Measurements from ENCODE around the gene PCED1B. TPM values are rescaled to one million over a fixed set of nuclear protein-coding genes. Genes with fewer than 3 reads are reported as not detected.
"Not testable (repeated sequence)": the region's sequence is repeated elsewhere in the genome, so short reads cannot be mapped to it uniquely, and the experiment has no call there.

Gene PCED1B
- total RNA-seq, 2 experiments from 2014 or later, result 72.1 to 74.2 TPM

DNA sequence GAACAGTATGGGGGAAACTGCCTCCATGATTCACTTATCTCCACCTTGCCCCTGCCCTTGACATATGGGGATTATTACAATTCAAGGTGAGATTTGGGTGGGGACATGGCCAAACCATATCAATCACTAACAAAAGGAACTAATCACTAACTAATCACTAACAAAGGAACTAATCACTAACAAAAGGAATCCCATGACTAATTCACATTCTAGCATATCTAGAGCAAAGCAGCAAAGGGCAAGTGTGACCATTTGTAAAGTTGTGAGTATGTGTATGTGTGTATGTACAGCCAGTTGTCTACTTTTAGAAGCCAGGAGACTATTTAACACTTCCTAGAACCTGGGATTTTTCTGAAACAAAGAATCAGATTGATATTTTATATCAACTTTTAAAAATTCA lies 30.9 kb upstream of the PCED1B start:
- Mint-ChIP-seq H3K4me1 (ENCODE audit: low read depth) (no peaks in the 10 kb centered on the region), H3K27me3 (ENCODE audit: low read depth) (peaks cover 6% of the 10 kb centered on the region), H3K27ac (no peak overlapping the region), H3K4me3 (no peak overlapping the region), H3K9me3 (ENCODE audit: insufficient read depth) (no peaks in the 10 kb centered on the region), H3K36me3 (ENCODE audit: low read depth) (peaks cover 7% of the 10 kb centered on the region)
- DNase-seq (no peak), ATAC-seq (no peak)
- ChIA-PET POLR2A (no interaction called here), CTCF (interaction anchor here (1.8 to 4.1 kb wide), 2 partner anchors 15 to 22 kb away, joined by 6 to 15 read pairs; no protein-coding TSS in a partner anchor)

DNA sequence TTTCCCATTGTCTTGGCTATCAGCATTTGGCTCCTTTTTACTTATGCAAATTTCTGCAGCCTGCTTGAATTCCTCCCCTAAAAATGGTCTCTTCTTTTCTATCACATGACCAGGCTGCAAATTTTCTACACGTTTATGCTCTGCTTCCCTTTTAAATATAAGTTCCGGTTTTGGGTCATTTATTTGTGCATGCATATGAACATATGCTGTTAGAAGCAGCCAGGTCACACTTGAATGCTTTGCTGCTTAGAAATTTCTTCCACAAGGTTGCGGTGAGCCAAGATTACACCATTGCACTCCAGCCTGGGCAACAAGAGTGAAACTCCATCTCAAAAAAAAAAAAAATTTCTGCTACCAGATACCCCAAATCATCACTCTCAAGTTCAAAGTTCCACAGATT lies 28.1 kb upstream of the PCED1B start:
- H3K27ac Mint-ChIP-seq; H3K9me3 Mint-ChIP-seq (ENCODE audit: insufficient read depth); H3K4me3 Mint-ChIP-seq; H3K27me3 Mint-ChIP-seq (ENCODE audit: low read depth); H3K36me3 Mint-ChIP-seq (ENCODE audit: low read depth); H3K4me1 Mint-ChIP-seq (ENCODE audit: low read depth); POLR2A ChIA-PET; DNase-seq; CTCF ChIA-PET; ATAC-seq: not testable (repeated sequence)

DNA sequence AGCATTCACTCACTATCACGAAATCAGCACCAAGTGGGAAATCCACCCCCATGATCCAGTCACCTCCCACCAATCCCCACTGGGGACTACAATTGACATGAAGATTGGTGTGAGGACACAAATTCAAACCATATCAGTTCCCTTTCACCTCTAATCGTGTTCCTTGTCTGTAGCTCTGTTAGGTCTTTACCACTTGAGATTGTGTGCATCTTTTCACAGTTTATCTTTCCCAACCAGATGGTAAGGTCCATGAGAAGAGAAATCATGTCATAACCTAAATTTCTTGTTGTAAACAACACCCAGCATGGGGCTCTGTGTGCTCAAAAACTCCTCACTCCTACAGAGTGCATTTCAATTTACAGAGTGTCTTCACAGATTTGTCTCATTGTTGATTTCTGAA lies 27.1 kb upstream of the PCED1B start:
- ChIA-PET CTCF (interaction anchor here (1.5 kb wide), 1 partner anchor 20 kb away, joined by 6 read pairs; no protein-coding TSS in a partner anchor), POLR2A (no interaction called here)
- peaks cover 7% of the 10 kb centered on the region for H3K36me3 Mint-ChIP-seq (ENCODE audit: low read depth)

DNA sequence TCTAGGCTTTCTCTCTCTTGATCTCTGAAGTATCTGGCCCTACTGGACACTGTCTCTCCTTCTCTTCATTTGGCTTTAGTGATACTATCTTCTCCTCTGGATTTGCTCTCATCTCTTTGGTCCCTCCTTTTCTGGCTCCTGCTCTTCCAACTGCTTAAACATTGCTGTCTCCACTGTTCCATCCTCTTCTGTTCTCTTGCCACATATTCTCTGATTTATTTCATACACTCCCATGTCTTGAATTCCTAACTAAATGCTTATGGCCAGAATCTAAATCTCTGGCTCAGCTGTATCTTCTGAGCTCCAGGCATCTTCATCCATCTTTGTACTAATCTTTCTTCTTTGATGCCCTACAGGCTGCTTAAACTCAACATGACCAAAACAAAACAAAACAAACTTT lies 25.5 kb upstream of the PCED1B start:
- Mint-ChIP-seq H3K27ac (no peak overlapping the region), H3K4me3 (no peak overlapping the region), H3K9me3 (ENCODE audit: insufficient read depth) (no peaks in the 10 kb centered on the region), H3K4me1 (ENCODE audit: low read depth) (no peaks in the 10 kb centered on the region), H3K27me3 (ENCODE audit: low read depth) (no peaks in the 10 kb centered on the region), H3K36me3 (ENCODE audit: low read depth) (peaks cover 7% of the 10 kb centered on the region)
- CTCF ChIA-PET, result interaction anchor here (0.9 to 1.8 kb wide), 4 partner anchors 16 to 153 kb away, joined by 3 to 6 read pairs (median 6); no protein-coding TSS in a partner anchor
- no peak for DNase-seq
- ATAC-seq, result no peak
- POLR2A ChIA-PET, result no interaction called here

More for the DNA sequence above, 27.1 kb upstream of the PCED1B start:
- DNase-seq (no peak), ATAC-seq (no peak)
- Mint-ChIP-seq H3K9me3 (ENCODE audit: insufficient read depth) (no peaks in the 10 kb centered on the region), H3K27me3 (ENCODE audit: low read depth) (no peaks in the 10 kb centered on the region), H3K27ac (no peak overlapping the region), H3K4me1 (ENCODE audit: low read depth) (no peaks in the 10 kb centered on the region), H3K4me3 (no peak overlapping the region)

DNA sequence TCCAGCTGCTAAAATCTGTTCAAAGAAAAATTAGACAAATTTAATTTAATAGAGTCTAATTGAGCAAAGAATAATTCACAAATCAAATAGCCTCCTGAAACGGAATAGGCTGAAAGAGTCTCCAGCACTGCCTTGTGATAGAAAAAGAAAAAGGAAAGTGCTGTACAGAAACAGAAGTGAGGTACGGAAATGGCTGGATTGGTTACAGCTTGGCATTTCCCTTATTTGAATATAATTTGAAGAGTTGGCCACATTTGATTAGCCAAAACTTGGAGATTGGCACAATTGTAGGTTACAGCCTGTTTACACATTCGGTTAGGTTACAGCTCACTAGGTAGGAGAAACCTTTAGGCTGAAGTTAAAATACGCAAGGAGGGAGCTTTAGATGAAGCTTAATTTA lies 24.8 kb upstream of the PCED1B start:
- no peak for DNase-seq
- Mint-ChIP-seq H3K27me3 (ENCODE audit: low read depth) (no peaks in the 10 kb centered on the region), H3K9me3 (ENCODE audit: insufficient read depth) (no peaks in the 10 kb centered on the region), H3K4me1 (ENCODE audit: low read depth) (no peaks in the 10 kb centered on the region), H3K36me3 (ENCODE audit: low read depth) (peaks cover 7% of the 10 kb centered on the region), H3K27ac (no peak overlapping the region), H3K4me3 (no peak overlapping the region)
- ATAC-seq, result no peak
- CTCF ChIA-PET, result interaction anchor here (1.1 to 1.8 kb wide), 2 partner anchors 16 to 152 kb away, joined by 3 to 6 read pairs; no protein-coding TSS in a partner anchor
- POLR2A ChIA-PET, result no interaction called here

DNA sequence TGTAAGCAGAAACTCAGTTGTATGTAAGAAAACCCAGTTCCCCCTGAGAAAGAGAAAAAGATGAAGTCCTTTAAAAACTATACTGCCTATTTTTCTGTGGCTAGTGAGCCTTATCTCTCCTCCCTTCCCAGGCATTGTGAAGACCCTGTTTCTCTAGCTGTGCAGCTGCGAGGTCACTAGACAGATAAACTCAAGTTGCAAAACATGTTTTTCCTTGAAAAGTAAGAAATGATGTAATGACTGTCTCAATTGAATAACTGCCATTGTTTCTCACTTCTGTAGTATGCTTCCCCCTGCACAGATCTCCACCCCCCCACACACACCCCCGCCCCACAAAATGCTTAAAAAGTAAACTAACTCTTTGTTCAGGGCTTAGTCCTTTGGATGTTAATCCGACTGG lies 23.6 kb upstream of the PCED1B start:
- CTCF ChIA-PET, result interaction anchor here (1.8 to 2.2 kb wide), 2 partner anchors 14 to 15 kb away, joined by 6 to 9 read pairs; no protein-coding TSS in a partner anchor
- H3K27ac Mint-ChIP-seq, POLR2A ChIA-PET: not testable (repeated sequence)

DNA sequence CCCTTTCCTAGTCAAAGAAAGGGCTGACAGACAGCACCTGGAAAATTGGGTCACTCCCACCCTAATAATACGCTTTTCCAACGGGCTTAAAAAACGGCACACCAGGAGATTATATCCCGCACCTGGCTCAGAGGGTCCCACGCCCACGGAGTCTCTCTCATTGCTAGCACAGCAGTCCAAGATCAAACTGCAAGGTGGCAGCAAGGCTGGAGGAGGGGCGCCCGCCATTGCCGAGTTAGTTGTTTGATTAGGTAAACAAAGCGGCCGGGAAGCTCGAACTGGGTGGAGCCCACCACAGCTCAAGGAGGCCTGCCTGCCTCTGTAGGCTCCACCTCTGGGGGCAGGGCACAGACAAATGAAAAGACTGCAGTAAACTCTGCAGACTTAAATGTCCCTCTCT lies 22.5 kb upstream of the PCED1B start:
- H3K27ac Mint-ChIP-seq; H3K4me1 Mint-ChIP-seq (ENCODE audit: low read depth); ATAC-seq; H3K36me3 Mint-ChIP-seq (ENCODE audit: low read depth); H3K4me3 Mint-ChIP-seq; DNase-seq; H3K9me3 Mint-ChIP-seq (ENCODE audit: insufficient read depth); POLR2A ChIA-PET; H3K27me3 Mint-ChIP-seq (ENCODE audit: low read depth): not testable (repeated sequence)
- CTCF ChIA-PET, result interaction anchor here (2.2 kb wide), 1 partner anchor 14 kb away, joined by 9 read pairs; no protein-coding TSS in a partner anchor

More for the DNA sequence above, 23.6 kb upstream of the PCED1B start:
- not testable (repeated sequence) for H3K27me3 Mint-ChIP-seq (ENCODE audit: low read depth); H3K4me1 Mint-ChIP-seq (ENCODE audit: low read depth); H3K9me3 Mint-ChIP-seq (ENCODE audit: insufficient read depth); DNase-seq; H3K36me3 Mint-ChIP-seq (ENCODE audit: low read depth); H3K4me3 Mint-ChIP-seq; ATAC-seq

DNA sequence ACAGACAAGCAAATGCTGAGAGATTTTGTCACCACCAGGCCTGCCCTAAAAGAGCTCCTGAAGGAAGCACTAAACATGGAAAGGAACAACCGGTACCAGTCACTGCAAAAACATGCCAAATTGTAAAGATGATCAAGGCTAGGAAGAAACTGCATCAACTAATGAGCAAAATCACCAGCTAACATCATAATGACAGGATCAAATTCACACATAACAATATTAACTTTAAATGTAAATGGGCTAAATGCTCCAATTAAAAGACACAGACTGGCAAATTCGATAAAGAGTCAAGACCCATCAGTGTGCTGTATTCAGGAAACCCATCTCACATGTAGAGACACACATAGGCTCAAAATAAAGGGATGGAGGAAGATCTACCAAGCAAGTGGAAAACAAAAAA lies 20.8 kb upstream of the PCED1B start:
- CTCF ChIA-PET, result interaction anchor here (2.2 kb wide), 1 partner anchor 12 kb away, joined by 8 read pairs; no protein-coding TSS in a partner anchor
- ATAC-seq; H3K36me3 Mint-ChIP-seq (ENCODE audit: low read depth); H3K27me3 Mint-ChIP-seq (ENCODE audit: low read depth); H3K4me3 Mint-ChIP-seq; H3K27ac Mint-ChIP-seq; POLR2A ChIA-PET; DNase-seq; H3K4me1 Mint-ChIP-seq (ENCODE audit: low read depth); H3K9me3 Mint-ChIP-seq (ENCODE audit: insufficient read depth): not testable (repeated sequence)

DNA sequence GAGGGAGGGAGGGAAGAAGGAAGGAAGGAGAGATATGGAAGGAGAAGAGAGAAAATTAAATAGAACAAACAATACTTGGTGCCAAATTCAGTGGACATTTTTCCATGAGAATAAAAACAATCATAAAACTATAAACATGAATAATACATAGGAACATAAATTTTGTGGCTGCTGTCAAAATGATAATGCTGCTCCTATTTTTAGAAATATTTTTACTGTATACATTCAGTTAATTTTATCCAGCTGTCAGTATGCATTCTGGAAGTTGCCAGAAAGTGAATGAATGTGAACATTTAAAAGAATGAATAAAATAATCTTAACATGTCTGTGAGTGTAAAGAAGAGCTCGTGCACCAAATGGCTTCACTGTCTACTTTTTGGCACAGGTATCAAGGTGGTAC lies 13.9 kb upstream of the PCED1B start:
- CTCF ChIA-PET, result interaction anchor here (0.8 kb wide), 1 partner anchor 128 kb away, joined by 3 read pairs; no protein-coding TSS in a partner anchor
- POLR2A ChIA-PET, result no interaction called here
- H3K36me3 Mint-ChIP-seq (ENCODE audit: low read depth), result peaks cover 3% of the 10 kb centered on the region
- no peaks in the 10 kb centered on the region for H3K27me3 Mint-ChIP-seq (ENCODE audit: low read depth)
- H3K4me1 Mint-ChIP-seq (ENCODE audit: low read depth), result peaks cover 7% of the 10 kb centered on the region
- H3K9me3 Mint-ChIP-seq (ENCODE audit: insufficient read depth), result no peaks in the 10 kb centered on the region
- no peak overlapping the region for H3K4me3 Mint-ChIP-seq
- H3K27ac Mint-ChIP-seq, result no peak overlapping the region
- no peak for DNase-seq
- no peak for ATAC-seq

DNA sequence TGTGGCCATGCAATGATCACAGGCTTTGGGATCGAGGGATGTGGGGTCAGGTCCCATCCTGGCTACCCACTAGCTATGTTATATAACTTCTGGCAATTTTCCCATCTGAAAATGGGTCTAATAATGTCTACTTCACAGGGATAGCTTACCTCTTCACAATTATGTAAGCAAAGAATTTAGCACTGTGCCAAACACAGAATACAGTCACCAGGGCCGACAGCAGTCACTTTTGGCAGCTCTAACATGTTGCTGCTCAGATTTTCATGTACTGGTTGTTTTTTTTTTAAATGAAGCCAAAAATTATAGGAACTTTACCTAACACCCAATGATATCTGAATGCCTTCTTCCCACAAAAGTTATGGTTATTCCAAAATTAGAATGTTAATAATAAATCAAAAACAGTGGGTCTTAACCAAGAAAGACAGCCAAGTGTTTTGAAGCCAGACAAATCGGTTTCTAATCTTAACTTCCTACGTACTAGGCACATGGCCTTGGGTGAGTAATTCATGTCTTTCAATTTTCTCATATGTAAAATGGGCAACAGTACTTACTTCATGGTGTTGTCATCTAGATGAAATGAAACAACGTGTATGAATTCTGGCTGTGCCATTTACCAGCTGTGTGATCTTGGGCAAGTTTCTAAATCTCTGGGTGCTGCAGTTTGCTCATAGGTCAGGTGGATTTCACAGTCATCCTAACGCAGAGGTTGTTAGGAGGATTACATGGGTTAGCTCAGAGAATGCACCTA lies 13.0 kb upstream of the PCED1B start:
- ATAC-seq (no peak), DNase-seq (no peak)
- CTCF ChIA-PET, result interaction anchor here (0.8 to 2.2 kb wide), 3 partner anchors 13 to 346 kb away, joined by 3 to 9 read pairs (median 4); partner anchors contain the start of genes AMIGO2 and PCED1B
- Mint-ChIP-seq H3K4me3 (no peak overlapping the region), H3K27ac (no peak overlapping the region), H3K27me3 (ENCODE audit: low read depth) (no peaks in the 10 kb centered on the region), H3K4me1 (ENCODE audit: low read depth) (peaks cover 7% of the 10 kb centered on the region), H3K36me3 (ENCODE audit: low read depth) (no peaks in the 10 kb centered on the region), H3K9me3 (ENCODE audit: insufficient read depth) (no peaks in the 10 kb centered on the region)
- POLR2A ChIA-PET, result interaction anchor here (0.9 kb wide), 1 partner anchor 146 kb away, joined by 3 read pairs; no protein-coding TSS in a partner anchor

DNA sequence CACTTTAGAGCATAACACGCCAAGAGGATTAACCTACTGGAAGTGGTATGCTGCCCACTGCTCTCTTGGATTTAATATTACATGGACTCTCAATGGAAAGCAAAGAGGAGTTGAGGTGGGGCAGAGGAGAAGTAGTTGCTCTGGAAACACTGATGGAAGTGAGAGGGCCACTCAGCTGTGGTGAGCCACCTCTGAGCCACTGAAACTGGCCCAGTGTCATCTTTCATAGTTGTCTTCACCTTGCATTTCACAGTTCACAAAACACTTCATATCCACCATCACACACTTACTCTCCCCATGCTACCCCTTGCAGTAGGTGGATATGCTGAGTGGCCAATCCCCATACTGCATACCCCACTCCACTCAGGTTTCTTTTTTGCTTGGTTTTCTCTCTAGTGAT lies 12.2 kb upstream of the PCED1B start:
- no peaks in the 10 kb centered on the region for H3K9me3 Mint-ChIP-seq (ENCODE audit: insufficient read depth)
- H3K36me3 Mint-ChIP-seq (ENCODE audit: low read depth), result no peaks in the 10 kb centered on the region
- no peak for ATAC-seq
- ChIA-PET CTCF (interaction anchor here (1.3 to 5.1 kb wide), 3 partner anchors 12 to 345 kb away, joined by 4 to 49 read pairs (median 9); partner anchors contain the start of genes AMIGO2 and PCED1B), POLR2A (interaction anchor here (0.9 kb wide), 1 partner anchor 145 kb away, joined by 3 read pairs; no protein-coding TSS in a partner anchor)
- H3K27me3 Mint-ChIP-seq (ENCODE audit: low read depth), result no peaks in the 10 kb centered on the region
- no peak overlapping the region for H3K4me3 Mint-ChIP-seq
- no peak overlapping the region for H3K27ac Mint-ChIP-seq
- no peak for DNase-seq
- H3K4me1 Mint-ChIP-seq (ENCODE audit: low read depth), result peaks cover 7% of the 10 kb centered on the region

DNA sequence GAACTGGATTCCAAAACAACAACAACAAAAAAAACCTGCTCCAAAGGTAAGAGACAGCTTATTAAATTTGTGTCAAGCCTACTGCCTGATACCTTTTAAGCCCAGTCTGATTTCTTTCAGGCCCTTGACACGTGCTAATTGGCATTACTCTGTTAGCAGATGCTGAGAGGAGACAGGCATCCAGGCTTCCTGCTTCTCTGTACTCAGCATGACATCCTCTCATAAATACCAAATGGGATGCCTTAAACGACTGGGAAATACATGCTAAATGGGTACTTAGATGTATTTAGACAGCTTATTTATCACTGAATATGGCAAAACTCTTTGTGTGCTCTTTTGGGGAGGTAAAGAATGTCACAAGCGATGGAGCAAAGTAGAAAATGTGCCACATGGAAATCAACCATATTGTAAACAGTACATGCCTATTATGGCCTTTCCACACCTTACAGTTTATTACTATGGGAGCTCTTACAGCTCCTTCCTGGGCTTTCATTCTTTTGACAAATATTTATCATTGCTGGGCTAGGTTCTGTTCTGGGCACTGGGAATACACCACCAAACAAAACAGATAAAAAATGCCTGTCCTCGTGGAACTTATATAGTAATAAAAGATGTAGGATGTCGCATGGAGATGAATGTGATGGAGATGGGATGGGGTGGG lies 11.5 kb upstream of the PCED1B start:
- no peak for DNase-seq
- ATAC-seq, result no peak
- H3K9me3 Mint-ChIP-seq (ENCODE audit: insufficient read depth), result no peaks in the 10 kb centered on the region
- H3K27me3 Mint-ChIP-seq (ENCODE audit: low read depth), result no peaks in the 10 kb centered on the region
- no peak overlapping the region for H3K27ac Mint-ChIP-seq
- no peak overlapping the region for H3K4me3 Mint-ChIP-seq
- H3K36me3 Mint-ChIP-seq (ENCODE audit: low read depth), result no peaks in the 10 kb centered on the region
- peaks cover 7% of the 10 kb centered on the region for H3K4me1 Mint-ChIP-seq (ENCODE audit: low read depth)
- CTCF ChIA-PET, result interaction anchor here (1.0 to 5.1 kb wide), 4 partner anchors 11 to 140 kb away, joined by 3 to 59 read pairs (median 29); partner anchors contain the start of genes AMIGO2 and PCED1B
- POLR2A ChIA-PET, result no interaction called here

Measured in activated CD8-positive, alpha-beta T cell treated with anti-CD3 and anti-CD28 coated beads, Interleukin-2, amount 10 ng/mL, durations not matched to agents 7 days and 5 days (primary cell).